Right atrium auricular region (tissue), 2 donors: ENCODE data around the gene LEMD1. TPM values are rescaled to one million over a fixed set of nuclear protein-coding genes. Genes with fewer than 3 reads are reported as not detected.

Source experiments
- DNase-seq: peaks from one replicate; pipeline ENCODE4 v3.0.0-alpha.2; 2019; ENCODE audit warnings: low spot score
- H3K27ac ChIP-seq, 2 donors: fragments of 200-600 bp; sonication (generic); 1 replicate in 1 of 2; 2 replicates in 1 of 2; pipeline ENCODE4 v1.5.1; 2016 to 2019
- H3K27me3 ChIP-seq, 2 donors: fragments of 200-600 bp; sonication (generic); one replicate each; pipeline versions ENCODE4 v1.5.1 to v1.6.0; 2017 to 2019
- H3K36me3 ChIP-seq: fragments of 200-600 bp; sonication (generic); one replicate; pipeline ENCODE4 v1.5.1; 2016
- H3K4me1 ChIP-seq, 2 donors: fragments of 200-600 bp; sonication (generic); one replicate each; pipeline versions ENCODE4 v1.5.1 to v1.6.0; 2017 to 2019
- H3K4me3 ChIP-seq, 2 donors: fragments of 200-600 bp; sonication (generic); 1 replicate in 1 of 2; 2 replicates in 1 of 2; pipeline ENCODE4 v1.5.1; 2017 to 2019; ENCODE audit warnings: mild to moderate bottlenecking in 1 of 2, moderate library complexity in 1 of 2
- H3K9me3 ChIP-seq, 2 donors: fragments of 200-600 bp; sonication (generic); one replicate each; pipeline ENCODE4 v1.5.1; 2019
- total RNA-seq, 2 donors: library from RNA; depleted of rRNA; stranded (reverse); fragments of >200 nt; gene quantifications; one replicate each; pipeline ENCODE4 v1.1.0, GENCODE V29; 2016
- TF ChIP-seq, protein P1 (sequence below), 2 donors: fragments of 200-600 bp; sonication (generic); IDR thresholded peaks; one replicate each; pipeline ENCODE4 v1.5.1; 2019; ENCODE audit warnings: antibody characterized with exemption in 2 of 2

LEMD1 gene
- total RNA-seq, 2 donors from 2014 or later: not detected

DNA sequence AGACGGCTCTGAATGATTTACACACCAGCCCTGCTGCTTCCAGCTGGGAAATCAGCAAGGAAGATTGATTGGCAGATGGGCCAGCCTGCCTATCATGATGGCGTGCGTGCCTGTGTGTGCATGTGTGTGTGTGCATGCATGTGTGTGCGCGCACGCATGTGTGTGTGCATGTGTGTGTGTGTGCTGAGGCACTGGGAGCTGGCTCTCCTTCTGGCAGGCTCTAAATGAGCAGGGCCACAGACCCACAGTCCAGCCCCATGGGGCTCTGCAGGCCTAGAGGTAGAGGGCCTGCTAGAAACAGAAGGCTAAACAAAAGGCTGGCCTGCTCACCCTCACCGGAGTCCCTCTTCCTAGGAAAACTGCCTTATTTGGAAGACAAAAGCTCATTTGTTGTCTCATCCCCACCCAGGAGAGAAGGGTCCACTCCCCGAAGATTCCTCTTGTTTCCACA is 71.1 kb downstream of the LEMD1 start:
- Histone ChIP-seq H3K4me3 (no peak overlapping the region), H3K27ac (no peak overlapping the region), H3K4me1 (no peaks in the 10 kb centered on the region), H3K36me3 (no peaks in the 10 kb centered on the region), H3K9me3 (no peaks in the 10 kb centered on the region), H3K27me3 (no peaks in the 10 kb centered on the region)
- TF ChIP-seq, protein P1, sequence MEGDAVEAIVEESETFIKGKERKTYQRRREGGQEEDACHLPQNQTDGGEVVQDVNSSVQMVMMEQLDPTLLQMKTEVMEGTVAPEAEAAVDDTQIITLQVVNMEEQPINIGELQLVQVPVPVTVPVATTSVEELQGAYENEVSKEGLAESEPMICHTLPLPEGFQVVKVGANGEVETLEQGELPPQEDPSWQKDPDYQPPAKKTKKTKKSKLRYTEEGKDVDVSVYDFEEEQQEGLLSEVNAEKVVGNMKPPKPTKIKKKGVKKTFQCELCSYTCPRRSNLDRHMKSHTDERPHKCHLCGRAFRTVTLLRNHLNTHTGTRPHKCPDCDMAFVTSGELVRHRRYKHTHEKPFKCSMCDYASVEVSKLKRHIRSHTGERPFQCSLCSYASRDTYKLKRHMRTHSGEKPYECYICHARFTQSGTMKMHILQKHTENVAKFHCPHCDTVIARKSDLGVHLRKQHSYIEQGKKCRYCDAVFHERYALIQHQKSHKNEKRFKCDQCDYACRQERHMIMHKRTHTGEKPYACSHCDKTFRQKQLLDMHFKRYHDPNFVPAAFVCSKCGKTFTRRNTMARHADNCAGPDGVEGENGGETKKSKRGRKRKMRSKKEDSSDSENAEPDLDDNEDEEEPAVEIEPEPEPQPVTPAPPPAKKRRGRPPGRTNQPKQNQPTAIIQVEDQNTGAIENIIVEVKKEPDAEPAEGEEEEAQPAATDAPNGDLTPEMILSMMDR (IDR thresholded peaks at IDR 0.05): no peak
- DNase-seq: no peak

DNA sequence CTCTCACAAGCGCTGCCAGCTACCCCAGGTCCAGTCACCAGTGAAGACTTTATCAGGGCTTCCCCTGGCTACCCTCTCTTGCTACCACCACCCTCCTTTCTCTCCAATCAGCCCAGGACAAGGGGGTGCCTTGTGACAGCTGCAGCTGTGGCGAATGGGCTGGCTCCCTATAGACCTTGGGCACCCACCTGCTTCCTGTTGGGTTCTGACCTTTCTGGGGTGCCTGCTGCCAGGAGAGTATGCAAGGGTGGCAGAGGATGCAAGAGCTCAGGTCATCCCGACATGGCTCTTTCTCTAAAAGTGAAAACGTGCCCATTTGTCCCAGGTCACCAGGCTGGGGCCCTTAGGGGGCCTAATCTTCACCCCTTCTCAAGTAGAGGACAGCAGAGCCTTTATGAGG is 71.7 kb downstream of the LEMD1 start:
- H3K36me3 ChIP-seq: no peaks in the 10 kb centered on the region
- TF ChIP-seq, protein P1 (IDR thresholded peaks at IDR 0.05): no peak
- no peak for DNase-seq
- H3K4me3 ChIP-seq: no peak overlapping the region
- no peak overlapping the region for H3K27ac ChIP-seq
- no peaks in the 10 kb centered on the region for H3K4me1 ChIP-seq
- no peaks in the 10 kb centered on the region for H3K27me3 ChIP-seq
- no peaks in the 10 kb centered on the region for H3K9me3 ChIP-seq

DNA sequence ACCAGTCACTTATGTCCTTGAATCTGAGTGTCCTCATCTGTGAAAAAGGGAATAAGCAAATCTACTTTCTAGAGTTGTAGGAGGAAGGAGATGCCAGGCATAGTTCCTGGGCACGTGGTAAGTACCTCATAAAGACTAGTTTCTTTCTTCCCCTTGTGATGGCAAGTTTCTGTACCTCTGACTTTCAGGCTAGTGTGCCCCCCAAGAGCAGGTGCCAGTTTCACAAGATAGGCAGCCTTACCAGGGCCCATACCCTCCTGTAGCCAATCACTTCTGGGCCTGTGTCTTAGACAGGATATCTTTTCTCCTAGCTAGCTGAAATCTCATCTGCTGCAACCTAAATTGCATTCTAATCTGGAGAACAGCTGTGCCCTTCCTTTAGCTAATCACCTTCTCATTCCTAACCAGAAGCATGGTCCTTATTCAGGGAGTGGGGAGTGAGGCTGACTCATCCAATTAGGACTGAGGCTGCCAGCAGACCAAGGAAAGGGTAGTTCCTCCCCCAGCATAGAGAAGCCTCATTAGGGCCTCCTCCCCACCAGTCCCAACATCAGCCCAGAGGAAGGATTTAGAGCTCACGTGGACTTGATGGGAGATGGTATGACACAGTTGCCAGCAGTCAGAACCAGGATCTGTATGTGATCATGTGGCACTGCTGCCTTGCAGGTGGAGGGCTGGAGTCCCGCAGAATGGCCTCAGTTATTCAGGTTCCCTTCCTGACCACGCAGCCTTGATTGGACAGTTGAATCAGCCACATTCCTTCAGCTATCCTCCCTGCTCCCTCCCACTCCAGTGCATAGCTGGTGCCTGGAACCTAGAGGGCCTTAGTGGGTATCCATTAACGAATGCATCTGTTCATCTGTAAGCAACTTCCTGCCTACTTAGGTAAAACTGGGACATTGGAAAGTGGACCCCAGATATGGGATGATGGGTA is 73.0 kb downstream of the LEMD1 start:
- Histone ChIP-seq H3K9me3 (no peaks in the 10 kb centered on the region), H3K27ac (no peak overlapping the region), H3K4me1 (peaks cover 0 to 8% of the 10 kb centered on the region in 2 donors), H3K4me3 (no peak overlapping the region), H3K36me3 (no peaks in the 10 kb centered on the region), H3K27me3 (peaks cover 0 to 10% of the 10 kb centered on the region in 2 donors)
- DNase-seq: no peak
- TF ChIP-seq, protein P1 (IDR thresholded peaks at IDR 0.05): no peak

DNA sequence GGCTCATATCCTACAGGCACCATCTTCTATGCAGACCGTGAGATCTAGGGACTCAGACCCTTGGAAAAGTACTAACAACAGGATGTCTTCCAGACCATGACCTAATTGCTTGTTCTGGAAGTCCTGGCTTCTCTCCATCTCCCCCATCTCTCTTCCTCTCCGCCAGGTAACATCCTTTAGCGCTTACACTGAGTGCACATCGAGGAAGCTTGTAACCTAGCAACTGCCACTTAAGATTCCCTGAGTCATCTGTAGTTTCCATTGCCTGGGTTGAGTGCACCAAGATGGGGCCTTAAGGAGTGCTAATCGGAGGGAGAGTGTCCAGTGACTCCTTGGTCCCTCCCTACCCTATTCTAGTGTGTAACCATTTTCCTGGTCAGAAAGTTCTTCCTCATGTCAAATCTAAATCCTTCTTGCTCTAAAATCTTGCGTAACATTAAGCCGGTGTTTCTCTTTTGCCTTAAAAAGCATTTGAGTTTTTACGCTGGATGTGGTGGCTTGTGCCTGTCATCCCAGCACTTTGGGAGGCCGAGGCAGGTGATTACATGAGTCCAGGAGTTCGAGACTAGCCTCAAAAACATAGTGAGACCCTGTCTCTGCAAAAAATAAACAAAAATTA is 74.8 kb downstream of the LEMD1 start:
- TF ChIP-seq, protein P1 (IDR thresholded peaks at IDR 0.05): no peak
- Histone ChIP-seq H3K4me3 (no peak overlapping the region), H3K36me3 (no peaks in the 10 kb centered on the region), H3K4me1 (peaks cover 0 to 15% of the 10 kb centered on the region in 2 donors), H3K27me3 (peaks cover 0 to 19% of the 10 kb centered on the region in 2 donors), H3K9me3 (no peaks in the 10 kb centered on the region), H3K27ac (no peak overlapping the region)
- no peak for DNase-seq

DNA sequence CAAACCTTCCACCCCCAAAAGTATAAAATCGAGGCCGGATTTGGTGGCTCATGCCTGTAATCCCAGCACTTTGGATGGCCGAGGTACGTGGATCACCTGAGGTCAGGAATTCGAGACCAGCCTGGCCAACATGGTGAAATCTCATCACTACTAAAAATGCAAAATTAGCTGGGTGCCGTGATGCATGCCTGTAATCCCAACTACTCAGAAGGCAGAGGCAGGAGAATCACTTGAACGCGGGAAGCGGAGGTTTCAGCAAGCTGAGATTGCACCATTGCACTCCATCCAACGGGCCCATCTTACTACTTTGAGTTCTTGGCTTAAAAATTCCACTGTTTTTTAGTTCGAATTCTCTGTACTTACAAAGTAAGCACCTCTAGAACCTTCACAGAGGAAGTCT is 76.1 kb downstream of the LEMD1 start:
- Histone ChIP-seq H3K27ac (no peak overlapping the region), H3K36me3 (no peaks in the 10 kb centered on the region), H3K9me3 (no peaks in the 10 kb centered on the region), H3K4me1 (peaks cover 0 to 15% of the 10 kb centered on the region in 2 donors), H3K4me3 (no peak overlapping the region), H3K27me3 (peaks cover 0 to 19% of the 10 kb centered on the region in 2 donors)
- DNase-seq: no peak
- TF ChIP-seq, protein P1 (IDR thresholded peaks at IDR 0.05): no peak
